OCI-LY3 (cell line): ENCODE results near the gene MACROD2.

Source experiments
- CTCF ChIP-seq: fragments of 200-600, 300-600 bp; sonication (generic); IDR thresholded peaks from 2 replicates; pipeline ENCODE4 v1.5.1; 2014; ENCODE audit warnings: antibody characterized with exemption, low read length, low read depth
- EZH2phosphoT487 ChIP-seq: fragments of 200-600 bp; shearing (Covaris generic); IDR thresholded peaks from 2 replicates; pipeline ENCODE4 v1.6.1; 2018; ENCODE audit warnings: antibody characterized with exemption, mixed run types, low read depth

- TF ChIP-seq CTCF (no peak), EZH2phosphoT487 (no peak)
Observed at GRCh38 chr20:14958626-14959025, 963.3 kb downstream of the MACROD2 start.
